Measurements from ENCODE around the gene RRP8. TPM values are rescaled to one million over a fixed set of nuclear protein-coding genes. Genes with fewer than 3 reads are reported as not detected.
A peak's percentile ranks its signal among the peaks of the same experiment; 100 is the strongest.

Gene RRP8
- total and polyA plus RNA-seq, 9 of the 15 experiments (the other 6 are each of a cell fraction or from before 2014, with no cell fraction given) = 5.7 to 47.3 (median 32.6) TPM

- TF ChIP-seq MAZ (CRISPR knock-in tag; conservative IDR thresholded peaks at IDR 0.05 in 1 of 2, IDR thresholded peaks at IDR 0.05 in 1 of 2) (peak; percentile 85 to 97), CBX5 (IDR thresholded peaks at IDR 0.05; ENCODE audit: borderline replicate concordance, low read depth) (no peak), ZNF76 (CRISPR knock-in tag; IDR thresholded peaks at IDR 0.05; ENCODE audit: borderline replicate concordance) (0 out of 2 replicates have a peak, but pooled peaks have one; percentile 38), PHF8 (IDR thresholded peaks at IDR 0.05; ENCODE audit: borderline replicate concordance, low read length) (peak; percentile 92), C11orf30 (IDR thresholded peaks at IDR 0.05; ENCODE audit: low read depth) (peak; percentile 79), MNT (conservative IDR thresholded peaks at IDR 0.05) (peak; percentile 94 to 98), NUFIP1 (IDR thresholded peaks at IDR 0.05; ENCODE audit: partially characterized antibody) (no peak), ZBTB11 (CRISPR knock-in tag; IDR thresholded peaks at IDR 0.05) (peak in 1 of 3 experiments; percentile 75; a peak in 2 of 6 replicates), ATF1 (CRISPR knock-in tag; IDR thresholded peaks at IDR 0.05) (no peak), ATF1 (tag; IDR thresholded peaks at IDR 0.05) (peak; percentile 66; the same call in 1 of the 2 replicates), MAX (CRISPR knock-in tag; IDR thresholded peaks at IDR 0.05) (peak; percentile 92), ZNF282 (CRISPR knock-in tag; IDR thresholded peaks at IDR 0.05) (no peak), TOE1 (IDR thresholded peaks at IDR 0.05; ENCODE audit: borderline replicate concordance) (peak; percentile 71; the same call in 1 of the 2 replicates), TOE1 (CRISPR knock-in tag; IDR thresholded peaks at IDR 0.05; ENCODE audit: borderline replicate concordance, low read depth) (no peak; the same call in 1 of the 2 replicates), ZNF232 (CRISPR knock-in tag; IDR thresholded peaks at IDR 0.05) (no peak)
- TF ChIP-seq, protein P1, sequence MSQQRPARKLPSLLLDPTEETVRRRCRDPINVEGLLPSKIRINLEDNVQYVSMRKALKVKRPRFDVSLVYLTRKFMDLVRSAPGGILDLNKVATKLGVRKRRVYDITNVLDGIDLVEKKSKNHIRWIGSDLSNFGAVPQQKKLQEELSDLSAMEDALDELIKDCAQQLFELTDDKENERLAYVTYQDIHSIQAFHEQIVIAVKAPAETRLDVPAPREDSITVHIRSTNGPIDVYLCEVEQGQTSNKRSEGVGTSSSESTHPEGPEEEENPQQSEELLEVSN (IDR thresholded peaks at IDR 0.05; ENCODE audit: borderline replicate concordance in 1 of 2, extremely low read depth in 1 of 2, insufficient read depth in 1 of 2, insufficient read length in 1 of 2, low read depth in 1 of 2, low read length in 1 of 2, poor library complexity in 1 of 2, severe bottlenecking in 1 of 2) = peak; percentile 46 to 64
- TF ChIP-seq, protein P2, sequence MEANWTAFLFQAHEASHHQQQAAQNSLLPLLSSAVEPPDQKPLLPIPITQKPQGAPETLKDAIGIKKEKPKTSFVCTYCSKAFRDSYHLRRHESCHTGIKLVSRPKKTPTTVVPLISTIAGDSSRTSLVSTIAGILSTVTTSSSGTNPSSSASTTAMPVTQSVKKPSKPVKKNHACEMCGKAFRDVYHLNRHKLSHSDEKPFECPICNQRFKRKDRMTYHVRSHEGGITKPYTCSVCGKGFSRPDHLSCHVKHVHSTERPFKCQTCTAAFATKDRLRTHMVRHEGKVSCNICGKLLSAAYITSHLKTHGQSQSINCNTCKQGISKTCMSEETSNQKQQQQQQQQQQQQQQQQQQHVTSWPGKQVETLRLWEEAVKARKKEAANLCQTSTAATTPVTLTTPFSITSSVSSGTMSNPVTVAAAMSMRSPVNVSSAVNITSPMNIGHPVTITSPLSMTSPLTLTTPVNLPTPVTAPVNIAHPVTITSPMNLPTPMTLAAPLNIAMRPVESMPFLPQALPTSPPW (CRISPR knock-in tag; IDR thresholded peaks at IDR 0.05) = peak; percentile 96
These were observed at the start of gene RRP8, which contains the start of gene ILK (continued) for GRCh38 chr11:6603287-6604080.

Data from K562 (cell line).